ENCODE results near the gene CORO1A. TPM values are rescaled to one million over a fixed set of nuclear protein-coding genes. Genes with fewer than 3 reads are reported as not detected.
"Not testable (repeated sequence)": the region's sequence is repeated elsewhere in the genome, so short reads cannot be mapped to it uniquely, and the experiment has no call there.

CORO1A gene
- total and polyA plus RNA-seq, 8 donors: 16.0 to 172 (median 20.3) TPM

GRCh38 chr16:30152517-30152916 is 30.9 kb upstream of the CORO1A start:
- no peak for TF ChIP-seq CTCF (IDR thresholded peaks at IDR 0.05)
- H3K4me3 ChIP-seq: no peak overlapping the region
- no peak overlapping the region for H3K27ac ChIP-seq
- no peaks in the 10 kb centered on the region for H3K27me3 ChIP-seq
- peaks cover 3 to 8% of the 10 kb centered on the region in 2 donors for H3K9me3 ChIP-seq
- no peaks in the 10 kb centered on the region for H3K36me3 ChIP-seq
- ATAC-seq: no peak
- DNase-seq: no peak
- peaks cover 0 to 18% of the 10 kb centered on the region in 2 donors for H3K4me1 ChIP-seq
- intact Hi-C loops (cut with DNase I): no loop called here

GRCh38 chr16:30155188-30155587 is 28.2 kb upstream of the CORO1A start:
- Histone ChIP-seq H3K27me3 (no peaks in the 10 kb centered on the region), H3K27ac (no peak overlapping the region), H3K9me3 (no peaks in the 10 kb centered on the region), H3K36me3 (no peaks in the 10 kb centered on the region), H3K4me3 (no peak overlapping the region), H3K4me1 (peaks cover 0 to 4% of the 10 kb centered on the region in 2 donors)
- no peak for DNase-seq
- intact Hi-C loops (cut with DNase I): no loop called here
- no peak for TF ChIP-seq CTCF (IDR thresholded peaks at IDR 0.05)
- ATAC-seq: no peak

GRCh38 chr16:30157214-30157613 is 26.2 kb upstream of the CORO1A start:
- intact Hi-C loops (cut with DNase I): no loop called here
- ATAC-seq: no peak
- TF ChIP-seq CTCF (IDR thresholded peaks at IDR 0.05): no peak
- Histone ChIP-seq H3K4me1 (no peaks in the 10 kb centered on the region), H3K27me3 (no peaks in the 10 kb centered on the region), H3K36me3 (no peaks in the 10 kb centered on the region), H3K4me3 (no peak overlapping the region), H3K27ac (no peak overlapping the region), H3K9me3 (no peaks in the 10 kb centered on the region)
- no peak for DNase-seq

GRCh38 chr16:30163538-30163937 is 19.9 kb upstream of the CORO1A start:
- no peaks in the 10 kb centered on the region for H3K36me3 ChIP-seq
- peaks cover 0 to 26% of the 10 kb centered on the region in 2 donors for H3K4me1 ChIP-seq
- H3K27me3 ChIP-seq: no peaks in the 10 kb centered on the region
- ATAC-seq (no peak), DNase-seq (no peak)
- TF ChIP-seq CTCF (IDR thresholded peaks at IDR 0.05): no peak
- no peak overlapping the region for H3K4me3 ChIP-seq
- intact Hi-C loops (cut with DNase I): no loop called here
- no peaks in the 10 kb centered on the region for H3K9me3 ChIP-seq
- H3K27ac ChIP-seq: no peak overlapping the region

GRCh38 chr16:30166202-30166902 is 17.1 kb upstream of the CORO1A start:
- peak in 1 of 4 donors; percentile 65 for DNase-seq
- no peaks in the 10 kb centered on the region for H3K27me3 ChIP-seq
- peak overlapping the region in 1 of 2 donors; percentile 78 for H3K27ac ChIP-seq
- intact Hi-C loops (cut with DNase I): no loop called here
- H3K36me3 ChIP-seq: no peaks in the 10 kb centered on the region
- H3K9me3 ChIP-seq: no peaks in the 10 kb centered on the region
- peaks cover 0 to 26% of the 10 kb centered on the region in 2 donors for H3K4me1 ChIP-seq
- H3K4me3 ChIP-seq: no peak overlapping the region
- peak; percentile 72 for ATAC-seq
- TF ChIP-seq CTCF (IDR thresholded peaks at IDR 0.05): no peak

- not testable (repeated sequence) for DNase-seq, H3K9me3 ChIP-seq, H3K27ac ChIP-seq
Measured at GRCh38 chr16:30168746-30169145, 14.7 kb upstream of the CORO1A start.

GRCh38 chr16:30169416-30169815 is 14.0 kb upstream of the CORO1A start:
- H3K27me3 ChIP-seq; H3K27ac ChIP-seq; H3K4me3 ChIP-seq; H3K9me3 ChIP-seq; ATAC-seq; intact Hi-C loops (cut with DNase I); H3K36me3 ChIP-seq: not testable (repeated sequence)
- H3K4me1 ChIP-seq: peaks cover 0 to 26% of the 10 kb centered on the region in 2 donors
- DNase-seq: peak in 1 of 4 donors; percentile 28

More at GRCh38 chr16:30168746-30169145, 14.7 kb upstream of the CORO1A start:
- H3K4me3 ChIP-seq; H3K27me3 ChIP-seq; intact Hi-C loops (cut with DNase I); ATAC-seq; H3K36me3 ChIP-seq: not testable (repeated sequence)
- peaks cover 0 to 26% of the 10 kb centered on the region in 2 donors for H3K4me1 ChIP-seq

GRCh38 chr16:30170145-30170544 is 13.3 kb upstream of the CORO1A start:
- ATAC-seq; H3K27me3 ChIP-seq; H3K4me3 ChIP-seq; H3K36me3 ChIP-seq; intact Hi-C loops (cut with DNase I); H3K9me3 ChIP-seq; H3K27ac ChIP-seq; DNase-seq: not testable (repeated sequence)
- H3K4me1 ChIP-seq: peaks cover 0 to 24% of the 10 kb centered on the region in 2 donors

Measured in left lung (tissue), 10 donors.